Caco-2 (cell line): Measurements from ENCODE around the gene MMP28. TPM values are rescaled to one million over a fixed set of nuclear protein-coding genes. Genes with fewer than 3 reads are reported as not detected.

Source experiments
- BruUV-seq: library from RNA; stranded (reverse); fragments of 400-500 nt; replicated peaks from 2 replicates; lab custom pipeline; 2021; lab: Mats Ljungman, UMichigan
- CTCF ChIA-PET: fragments of 300-600 bp; sonication (Branson Sonifier 250); formaldehyde crosslinking; loops from one replicate; lab custom pipeline; 2022; ENCODE audit warnings: antibody characterized with exemption; lab: Charles Lee
- POLR2A ChIA-PET: fragments of 300-600 bp; sonication (Branson Sonifier 250); formaldehyde crosslinking; loops from one replicate; lab custom pipeline; 2022; ENCODE audit warnings: antibody characterized with exemption; lab: Charles Lee
- DNase-seq, 2 experiments: peaks; one replicate each; pipeline versions ENCODE4 v3.0.0 to v3.0.0-alpha.2; 2020 to 2022
- H3K27me3 ChIP-seq: replicated peaks from 2 replicates; pipeline ENCODE4 v1.6.0; 2011; ENCODE audit warnings: low read length; ENCODE audit not compliant: control insufficient read depth, insufficient read depth
- H3K36me3 ChIP-seq: 2 replicates; pipeline ENCODE4 v1.5.1; 2011; ENCODE audit warnings: low read length; ENCODE audit not compliant: control insufficient read depth, insufficient read depth
- H3K4me1 ChIP-seq: fragments of 250-450 bp; sonication (Bioruptor Pico); 2 replicates; pipeline ENCODE4 v1.5.1; 2020; ENCODE audit warnings: mild to moderate bottlenecking
- H3K4me3 ChIP-seq: 2 replicates; pipeline ENCODE4 v1.5.1; 2011; ENCODE audit warnings: low read depth, mild to moderate bottlenecking, control low read depth, low read length
- H3K9me3 ChIP-seq: fragments of 250-450 bp; sonication (Bioruptor Pico); 2 replicates; pipeline ENCODE4 v1.5.1; 2020; ENCODE audit warnings: mild to moderate bottlenecking, moderate library complexity
- H3K27ac Mint-ChIP-seq: one replicate; pipeline ENCODE4 v1.8.0; 2022; ENCODE audit warnings: mixed read lengths; ENCODE audit not compliant: unreplicated experiment
- H3K27me3 Mint-ChIP-seq: one replicate; pipeline ENCODE4 v1.8.0; 2022; ENCODE audit warnings: mixed read lengths; ENCODE audit not compliant: insufficient read depth, unreplicated experiment
- H3K36me3 Mint-ChIP-seq: one replicate; pipeline ENCODE4 v1.8.0; 2022; ENCODE audit warnings: mild to moderate bottlenecking, mixed read lengths; ENCODE audit not compliant: insufficient read depth, unreplicated experiment
- H3K4me1 Mint-ChIP-seq: one replicate; pipeline ENCODE4 v1.8.0; 2022; ENCODE audit warnings: low read depth, mixed read lengths; ENCODE audit not compliant: unreplicated experiment
- H3K4me3 Mint-ChIP-seq: one replicate; pipeline ENCODE4 v1.8.0; 2022; ENCODE audit warnings: mild to moderate bottlenecking, moderate library complexity, mixed read lengths; ENCODE audit not compliant: unreplicated experiment
- H3K9me3 Mint-ChIP-seq: one replicate; pipeline ENCODE4 v1.8.0; 2022; ENCODE audit warnings: mixed read lengths; ENCODE audit not compliant: unreplicated experiment
- intact Hi-C: fragments of 100-400 bp; cut with micrococcal nuclease; formaldehyde crosslinking; loops from one replicate; pipeline ENCODE4 v1.10.0; 2022; ENCODE audit not compliant: unreplicated experiment
- total RNA-seq: library from RNA; stranded (reverse); gene quantifications from 2 replicates; pipeline ENCODE4 v1.2.3, GENCODE V29; 2022
- TF ChIP-seq, protein P1 (sequence below), 2 experiments: fragments of 200-600 bp in 1 of 2; IDR thresholded peaks; 1 replicate in 1 of 2; 2 replicates in 1 of 2; pipeline versions ENCODE4 v1.5.1 to v1.8.0; 2011 to 2022; ENCODE audit warnings: antibody characterized with exemption in 1 of 2, control low read depth in 1 of 2, inconsistent platforms in 1 of 2, low read depth in 1 of 2, low read length in 1 of 2, mild to moderate bottlenecking in 1 of 2, moderate library complexity in 1 of 2; ENCODE audit not compliant: insufficient read depth in 1 of 2, severe bottlenecking in 1 of 2, unreplicated experiment in 1 of 2

Gene MMP28
- total RNA-seq, 1 experiment from 2014 or later, result not detected

DNA sequence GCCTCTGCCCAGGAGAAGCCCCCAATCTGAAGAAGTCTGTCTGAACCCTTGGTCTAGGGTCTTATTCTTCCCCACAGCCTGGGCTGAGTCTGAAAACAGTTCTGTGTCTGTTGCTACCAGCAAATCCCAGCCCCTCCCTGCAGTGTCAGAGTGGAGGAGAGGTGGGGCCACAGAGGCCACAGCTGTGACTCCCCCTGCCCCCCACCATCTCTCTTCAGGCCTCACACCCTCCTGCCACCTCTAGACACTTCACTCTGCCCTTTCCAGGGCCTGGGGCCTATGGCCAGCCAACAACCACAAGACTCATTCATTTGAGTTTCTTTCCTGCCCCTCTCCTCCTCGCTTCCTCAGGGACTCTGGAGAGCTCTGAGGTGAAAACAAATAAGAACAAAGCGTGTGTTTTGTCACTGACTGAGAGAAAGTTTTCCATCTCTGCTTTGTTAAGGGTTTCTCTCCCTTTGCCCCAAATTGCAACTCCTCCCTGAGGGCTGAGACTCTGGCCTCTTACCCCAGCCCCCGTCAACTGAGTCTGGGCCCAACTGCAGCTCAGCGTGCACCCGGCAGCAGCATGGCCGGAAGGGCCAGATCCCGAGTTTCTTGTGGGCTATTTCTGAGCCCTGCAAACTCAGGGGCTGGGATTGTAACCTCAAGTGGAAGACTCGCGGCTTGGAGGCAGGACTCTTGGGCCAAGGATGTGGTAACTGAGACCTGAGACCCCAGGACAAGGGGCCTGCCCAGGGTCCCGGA, 21.6 kb downstream of the MMP28 start:
- H3K4me1 ChIP-seq, result no peaks in the 10 kb centered on the region
- ChIA-PET CTCF (interaction anchor here (2.7 kb wide), 1 partner anchor 9 kb away, joined by 10 read pairs; no protein-coding TSS in a partner anchor), POLR2A (no interaction called here)
- H3K27me3 ChIP-seq, result no peaks in the 10 kb centered on the region
- intact Hi-C loops, result no loop called here
- no peak for DNase-seq
- H3K4me3 ChIP-seq, result no peak overlapping the region
- H3K36me3 ChIP-seq, result no peaks in the 10 kb centered on the region
- no peak overlapping the region for H3K27ac Mint-ChIP-seq
- no peaks in the 10 kb centered on the region for H3K9me3 ChIP-seq
- no TSS peak for BruUV-seq
- TF ChIP-seq, protein P1, sequence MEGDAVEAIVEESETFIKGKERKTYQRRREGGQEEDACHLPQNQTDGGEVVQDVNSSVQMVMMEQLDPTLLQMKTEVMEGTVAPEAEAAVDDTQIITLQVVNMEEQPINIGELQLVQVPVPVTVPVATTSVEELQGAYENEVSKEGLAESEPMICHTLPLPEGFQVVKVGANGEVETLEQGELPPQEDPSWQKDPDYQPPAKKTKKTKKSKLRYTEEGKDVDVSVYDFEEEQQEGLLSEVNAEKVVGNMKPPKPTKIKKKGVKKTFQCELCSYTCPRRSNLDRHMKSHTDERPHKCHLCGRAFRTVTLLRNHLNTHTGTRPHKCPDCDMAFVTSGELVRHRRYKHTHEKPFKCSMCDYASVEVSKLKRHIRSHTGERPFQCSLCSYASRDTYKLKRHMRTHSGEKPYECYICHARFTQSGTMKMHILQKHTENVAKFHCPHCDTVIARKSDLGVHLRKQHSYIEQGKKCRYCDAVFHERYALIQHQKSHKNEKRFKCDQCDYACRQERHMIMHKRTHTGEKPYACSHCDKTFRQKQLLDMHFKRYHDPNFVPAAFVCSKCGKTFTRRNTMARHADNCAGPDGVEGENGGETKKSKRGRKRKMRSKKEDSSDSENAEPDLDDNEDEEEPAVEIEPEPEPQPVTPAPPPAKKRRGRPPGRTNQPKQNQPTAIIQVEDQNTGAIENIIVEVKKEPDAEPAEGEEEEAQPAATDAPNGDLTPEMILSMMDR (IDR thresholded peaks at IDR 0.05; ENCODE audit: insufficient read depth in 1 of 2, low read depth in 1 of 2, low read length in 1 of 2, severe bottlenecking in 1 of 2, unreplicated experiment in 1 of 2), result no peak
- peaks cover 7% of the 10 kb centered on the region for H3K4me1 Mint-ChIP-seq
- no peaks in the 10 kb centered on the region for H3K9me3 Mint-ChIP-seq
- peaks cover 8% of the 10 kb centered on the region for H3K27me3 Mint-ChIP-seq
- no peaks in the 10 kb centered on the region for H3K36me3 Mint-ChIP-seq
- H3K4me3 Mint-ChIP-seq, result no peak overlapping the region

DNA sequence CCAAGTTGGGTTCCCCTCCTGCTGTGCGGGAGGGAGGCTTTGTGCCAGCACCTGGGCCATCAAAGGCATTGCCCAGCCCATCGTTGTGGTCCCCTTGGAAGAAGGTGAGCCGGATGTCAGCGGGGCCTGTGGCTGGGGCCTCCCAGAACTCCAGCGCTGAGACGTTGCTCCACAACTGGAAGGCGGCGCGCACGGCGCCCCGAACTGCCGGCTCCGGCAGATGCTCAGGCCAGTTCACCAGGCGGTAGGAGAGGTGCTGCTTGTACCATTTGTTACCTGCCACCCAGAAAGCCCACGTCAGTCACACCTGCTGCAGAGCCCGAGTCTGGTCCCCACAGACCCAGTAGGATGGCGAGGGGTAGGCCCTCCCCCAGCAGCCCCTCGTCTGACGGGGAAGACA, 22.3 kb downstream of the MMP28 start:
- ChIA-PET POLR2A (no interaction called here), CTCF (interaction anchor here (2.7 kb wide), 1 partner anchor 9 kb away, joined by 10 read pairs; no protein-coding TSS in a partner anchor)
- TF ChIP-seq, protein P1 (IDR thresholded peaks at IDR 0.05; ENCODE audit: insufficient read depth in 1 of 2, low read depth in 1 of 2, low read length in 1 of 2, severe bottlenecking in 1 of 2, unreplicated experiment in 1 of 2), result no peak
- H3K4me1 Mint-ChIP-seq, result peaks cover 5% of the 10 kb centered on the region
- H3K27ac Mint-ChIP-seq, result no peak overlapping the region
- no peak for DNase-seq
- H3K4me3 ChIP-seq, result no peak overlapping the region
- H3K9me3 ChIP-seq, result no peaks in the 10 kb centered on the region
- H3K36me3 Mint-ChIP-seq, result no peaks in the 10 kb centered on the region
- H3K36me3 ChIP-seq, result no peaks in the 10 kb centered on the region
- no peak overlapping the region for H3K4me3 Mint-ChIP-seq
- peaks cover 8% of the 10 kb centered on the region for H3K27me3 Mint-ChIP-seq
- no peaks in the 10 kb centered on the region for H3K27me3 ChIP-seq
- intact Hi-C loops, result no loop called here
- H3K4me1 ChIP-seq, result no peaks in the 10 kb centered on the region
- BruUV-seq, result no TSS peak
- H3K9me3 Mint-ChIP-seq, result no peaks in the 10 kb centered on the region

DNA sequence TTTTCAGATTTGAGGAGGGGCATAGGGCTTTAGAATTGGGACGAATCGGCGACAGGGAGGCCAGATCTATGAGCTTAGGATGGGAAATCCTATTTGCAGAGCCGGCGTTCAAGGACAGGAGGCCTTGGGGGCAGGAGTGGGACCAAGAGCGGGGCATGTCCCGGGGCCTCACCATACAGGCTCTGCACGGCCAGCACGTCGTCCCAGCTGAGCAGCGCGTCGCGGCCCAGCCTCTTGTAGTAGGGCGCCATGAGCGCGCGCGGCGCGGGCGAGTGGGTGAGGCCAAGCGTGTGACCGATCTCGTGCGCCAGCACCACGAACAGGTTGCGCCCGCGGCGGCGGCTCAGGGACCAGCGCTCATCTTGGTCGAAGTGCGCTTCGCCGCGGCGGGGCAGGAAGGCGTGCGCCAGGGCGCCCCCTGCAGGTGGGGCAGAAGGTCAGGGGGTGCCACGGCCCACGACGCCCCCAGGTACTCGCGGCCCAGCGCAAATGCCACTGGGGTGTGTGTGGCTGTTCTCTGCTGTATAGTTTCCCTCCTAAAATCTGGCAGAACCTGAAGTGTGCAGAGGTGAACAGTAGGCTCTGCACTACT, 25.4 kb downstream of the MMP28 start:
- POLR2A ChIA-PET, result no interaction called here
- Histone ChIP-seq H3K4me3 (no peak overlapping the region), H3K27me3 (no peaks in the 10 kb centered on the region), H3K9me3 (no peaks in the 10 kb centered on the region), H3K4me1 (peaks cover under 1% of the 10 kb centered on the region; the same call in 1 of the 2 replicates), H3K36me3 (no peaks in the 10 kb centered on the region)
- Mint-ChIP-seq H3K27me3 (peaks cover 4% of the 10 kb centered on the region), H3K4me1 (no peaks in the 10 kb centered on the region), H3K9me3 (no peaks in the 10 kb centered on the region), H3K4me3 (no peak overlapping the region), H3K36me3 (no peaks in the 10 kb centered on the region), H3K27ac (no peak overlapping the region)
- intact Hi-C loops, result no loop called here
- CTCF ChIA-PET, result interaction anchor here (1.9 kb wide), 1 partner anchor 39 kb away, joined by 10 read pairs; the partner anchor contains the start of gene TAF15
- TF ChIP-seq, protein P1 (IDR thresholded peaks at IDR 0.05; ENCODE audit: insufficient read depth in 1 of 2, low read depth in 1 of 2, low read length in 1 of 2, severe bottlenecking in 1 of 2, unreplicated experiment in 1 of 2), result peak in 1 of 2 experiments; percentile 45
- DNase-seq, result no peak
- no TSS peak for BruUV-seq
